CD1c-positive myeloid dendritic cell (primary cell): ENCODE measurements around the gene ITPR1.
A peak's percentile ranks its signal among the peaks of the same experiment; 100 is the strongest.

Source experiments
- DNase-seq: peaks from one replicate; pipeline ENCODE4 v3.0.0-alpha.2; 2016; ENCODE audit errors: extremely low spot score

ITPR1 gene

GRCh38 chr3:4782095-4782494 lies 288.9 kb downstream of the ITPR1 start:
- no peak for DNase-seq

- DNase-seq: no peak
These were observed 292.4 kb downstream of the ITPR1 start for GRCh38 chr3:4785551-4785950.

GRCh38 chr3:4786431-4786830 lies 293.3 kb downstream of the ITPR1 start:
- DNase-seq: no peak

GRCh38 chr3:4791358-4791757 lies 298.2 kb downstream of the ITPR1 start:
- DNase-seq: no peak

- no peak for DNase-seq
These were observed 300.2 kb downstream of the ITPR1 start for GRCh38 chr3:4793311-4793710.

- no peak for DNase-seq
These were observed 301.2 kb downstream of the ITPR1 start for GRCh38 chr3:4794331-4794730.

GRCh38 chr3:4794798-4795197 lies 301.6 kb downstream of the ITPR1 start:
- no peak for DNase-seq

GRCh38 chr3:4795905-4796304 lies 302.8 kb downstream of the ITPR1 start:
- DNase-seq: no peak

GRCh38 chr3:4797201-4797705 lies 304.1 kb downstream of the ITPR1 start:
- no peak for DNase-seq

GRCh38 chr3:4799266-4800256 lies 306.4 kb downstream of the ITPR1 start:
- DNase-seq: no peak

- DNase-seq: no peak
These were observed 307.4 kb downstream of the ITPR1 start for GRCh38 chr3:4800595-4800994.

- no peak for DNase-seq
These were observed 308.7 kb downstream of the ITPR1 start for GRCh38 chr3:4801892-4802291.

GRCh38 chr3:4802903-4803302 lies 309.8 kb downstream of the ITPR1 start:
- no peak for DNase-seq

GRCh38 chr3:4804161-4805058 lies 311.3 kb downstream of the ITPR1 start:
- DNase-seq: no peak

- DNase-seq: no peak
These were observed 312.5 kb downstream of the ITPR1 start for GRCh38 chr3:4805662-4806061.

- no peak for DNase-seq
These were observed 313.5 kb downstream of the ITPR1 start for GRCh38 chr3:4806535-4807108.

GRCh38 chr3:4807381-4808280 lies 314.5 kb downstream of the ITPR1 start:
- no peak for DNase-seq

- no peak for DNase-seq
These were observed 315.5 kb downstream of the ITPR1 start for GRCh38 chr3:4808637-4809036.

- no peak for DNase-seq
These were observed 316.8 kb downstream of the ITPR1 start for GRCh38 chr3:4809922-4810321.

- no peak for DNase-seq
These were observed 319.4 kb downstream of the ITPR1 start for GRCh38 chr3:4812591-4812990.

- DNase-seq: peak; percentile 43
These were observed 320.8 kb downstream of the ITPR1 start for GRCh38 chr3:4813909-4814304.
